ENCODE measurements around the gene TAF5L.

The TAF5L gene

DNA sequence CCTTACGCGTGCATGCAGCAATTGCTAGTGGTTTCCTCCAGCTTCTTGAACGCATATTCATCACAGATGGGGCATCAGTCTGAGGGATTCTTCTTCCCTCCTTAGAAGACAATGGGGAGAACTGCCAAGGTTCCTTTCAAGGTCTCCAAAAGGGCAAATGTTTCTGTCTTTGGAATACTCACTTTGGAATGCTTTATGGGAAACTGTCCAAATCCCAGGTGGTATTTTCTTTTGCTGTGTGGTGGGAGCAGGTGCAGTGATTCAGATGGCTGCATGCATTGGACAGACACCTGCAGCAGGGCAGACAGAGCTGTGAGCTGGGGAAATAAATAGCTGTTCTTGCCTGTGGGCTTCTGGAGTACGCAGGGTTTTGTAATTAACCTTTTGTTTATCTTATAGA is 40.7 kb upstream of the TAF5L start:
- no peak overlapping the region for H3K4me3 ChIP-seq (ENCODE audit: low read depth, low read length)
- DNase-seq (ENCODE audit: low read depth) = no peak
- TF ChIP-seq, protein P1, sequence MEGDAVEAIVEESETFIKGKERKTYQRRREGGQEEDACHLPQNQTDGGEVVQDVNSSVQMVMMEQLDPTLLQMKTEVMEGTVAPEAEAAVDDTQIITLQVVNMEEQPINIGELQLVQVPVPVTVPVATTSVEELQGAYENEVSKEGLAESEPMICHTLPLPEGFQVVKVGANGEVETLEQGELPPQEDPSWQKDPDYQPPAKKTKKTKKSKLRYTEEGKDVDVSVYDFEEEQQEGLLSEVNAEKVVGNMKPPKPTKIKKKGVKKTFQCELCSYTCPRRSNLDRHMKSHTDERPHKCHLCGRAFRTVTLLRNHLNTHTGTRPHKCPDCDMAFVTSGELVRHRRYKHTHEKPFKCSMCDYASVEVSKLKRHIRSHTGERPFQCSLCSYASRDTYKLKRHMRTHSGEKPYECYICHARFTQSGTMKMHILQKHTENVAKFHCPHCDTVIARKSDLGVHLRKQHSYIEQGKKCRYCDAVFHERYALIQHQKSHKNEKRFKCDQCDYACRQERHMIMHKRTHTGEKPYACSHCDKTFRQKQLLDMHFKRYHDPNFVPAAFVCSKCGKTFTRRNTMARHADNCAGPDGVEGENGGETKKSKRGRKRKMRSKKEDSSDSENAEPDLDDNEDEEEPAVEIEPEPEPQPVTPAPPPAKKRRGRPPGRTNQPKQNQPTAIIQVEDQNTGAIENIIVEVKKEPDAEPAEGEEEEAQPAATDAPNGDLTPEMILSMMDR (IDR thresholded peaks at IDR 0.05; ENCODE audit: control insufficient read depth, extremely low read depth, insufficient read depth) = no peak

DNA sequence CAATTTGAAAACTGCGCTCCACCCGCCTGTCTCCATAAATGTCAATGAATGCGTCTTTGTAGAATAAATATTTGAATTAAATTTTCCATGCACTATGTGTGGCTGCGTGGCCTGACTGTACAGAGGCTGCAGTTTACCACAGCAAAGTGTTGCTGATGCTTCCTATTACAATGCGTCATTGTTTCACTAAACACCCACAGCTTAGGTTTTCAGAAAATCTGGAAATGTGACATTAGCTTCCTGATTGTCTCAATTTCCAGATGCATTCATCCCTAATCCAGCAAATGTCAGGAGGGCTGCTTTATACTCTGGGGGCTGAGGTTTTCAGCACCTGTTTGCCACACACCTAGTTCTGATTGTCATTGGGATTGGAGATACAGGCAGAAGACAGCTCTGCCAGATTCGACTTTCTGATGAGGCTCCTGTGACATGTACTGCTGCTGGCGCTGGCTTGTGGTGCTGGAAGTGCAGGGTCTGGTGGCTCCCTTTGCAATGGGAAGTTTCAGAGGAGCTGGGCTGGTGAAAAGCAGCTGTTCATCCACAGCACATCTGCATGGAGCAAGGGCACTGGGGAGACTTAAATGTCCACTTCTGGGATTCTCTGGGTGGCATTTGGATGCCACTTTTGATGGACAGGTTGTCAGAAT is 40.1 kb upstream of the TAF5L start:
- DNase-seq (ENCODE audit: low read depth) = no peak
- H3K4me3 ChIP-seq (ENCODE audit: low read depth, low read length) = no peak overlapping the region
- TF ChIP-seq, protein P1 (IDR thresholded peaks at IDR 0.05; ENCODE audit: control insufficient read depth, extremely low read depth, insufficient read depth) = no peak

DNA sequence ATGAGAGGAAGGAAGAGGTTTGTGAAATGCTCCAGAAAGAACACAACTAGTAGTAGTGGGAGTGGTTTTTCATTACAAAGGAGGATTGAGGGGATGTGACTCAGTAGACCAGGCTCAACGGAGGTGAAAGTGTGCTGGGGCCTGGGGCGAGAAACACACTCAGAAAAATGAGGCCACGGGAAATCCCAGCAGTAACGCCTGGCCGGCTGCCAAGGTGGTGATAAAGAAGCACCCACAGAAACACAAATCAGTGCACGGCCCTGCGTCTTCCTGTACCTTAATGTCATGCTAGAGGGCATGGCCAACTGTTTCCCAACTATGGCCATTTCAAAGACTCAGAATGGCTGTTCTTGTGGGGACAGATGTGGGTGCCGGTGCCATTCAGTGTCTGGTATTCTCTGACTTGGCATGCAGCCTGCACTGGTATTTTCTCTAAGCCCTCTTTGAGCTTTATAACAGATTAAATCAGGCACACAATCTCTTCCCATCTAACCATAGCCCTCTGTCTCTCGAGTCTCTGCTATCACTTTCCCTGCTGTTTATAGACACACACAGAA is 38.3 kb upstream of the TAF5L start:
- TF ChIP-seq, protein P1 (IDR thresholded peaks at IDR 0.05; ENCODE audit: control insufficient read depth, extremely low read depth, insufficient read depth) = no peak
- H3K4me3 ChIP-seq (ENCODE audit: low read depth, low read length) = no peak overlapping the region
- DNase-seq (ENCODE audit: low read depth) = no peak

DNA sequence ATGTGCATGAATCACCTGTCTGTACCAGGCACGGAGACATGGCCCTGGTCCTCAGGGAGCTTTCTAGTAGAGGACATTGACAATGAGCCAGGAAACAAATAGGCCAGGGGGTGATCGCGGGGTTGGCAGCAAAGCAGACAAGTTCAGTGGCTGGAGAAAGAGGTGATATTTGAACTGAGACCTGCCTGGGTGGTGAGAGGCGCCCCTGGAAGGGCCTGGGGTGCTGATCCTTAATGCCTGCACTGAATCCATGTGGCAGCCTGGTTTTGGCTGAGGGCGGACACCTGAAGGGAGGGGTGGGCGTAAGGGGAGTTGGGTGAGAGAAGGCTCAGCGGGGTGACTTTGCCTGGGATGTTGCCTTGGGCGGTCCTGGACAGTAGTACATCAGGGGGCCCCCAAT is 36.0 kb upstream of the TAF5L start:
- TF ChIP-seq, protein P1 (IDR thresholded peaks at IDR 0.05; ENCODE audit: control insufficient read depth, extremely low read depth, insufficient read depth) = no peak
- no peak overlapping the region for H3K4me3 ChIP-seq (ENCODE audit: low read depth, low read length)
- DNase-seq (ENCODE audit: low read depth) = no peak

DNA sequence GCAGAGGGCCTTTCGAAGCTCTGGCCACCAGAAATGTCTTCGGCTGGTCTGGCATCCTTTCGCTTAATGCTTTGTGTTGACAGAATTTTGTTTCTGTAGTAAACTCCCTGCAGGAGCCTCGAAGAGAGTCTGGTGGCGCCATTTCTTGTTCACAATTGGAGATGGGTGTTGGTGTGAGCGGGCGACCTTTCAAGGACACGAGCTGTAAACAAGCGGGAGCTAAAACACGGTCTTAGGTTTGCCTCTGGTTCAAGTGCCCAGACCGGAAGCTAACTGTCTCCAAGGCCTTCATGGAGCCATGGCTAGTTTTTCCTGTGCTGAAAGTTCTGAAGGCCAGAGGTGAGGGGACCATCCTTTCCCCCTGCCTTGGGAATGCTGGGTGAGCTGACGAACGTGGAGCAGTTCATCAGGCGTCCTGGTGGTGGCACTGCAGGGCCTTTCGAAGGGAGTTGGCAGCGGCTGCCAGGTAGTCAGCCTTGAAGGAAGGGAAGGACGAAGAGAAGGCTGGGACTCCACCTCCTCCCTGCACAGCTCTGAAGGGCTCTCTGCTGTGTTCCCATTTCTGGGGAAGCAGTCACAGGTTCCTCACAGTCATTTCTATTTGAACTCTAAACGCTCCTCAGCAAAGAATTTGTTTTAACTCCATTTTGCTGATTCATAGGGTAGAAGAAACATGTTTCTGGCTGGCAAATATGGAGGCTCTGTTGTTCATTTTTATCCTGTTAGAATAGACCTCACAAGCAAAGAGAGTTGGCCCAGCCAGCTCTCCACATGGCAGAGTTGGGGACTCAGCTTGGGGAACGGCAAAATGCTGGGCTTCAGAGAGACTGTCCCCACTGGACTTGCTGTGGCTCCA is 35.3 kb upstream of the TAF5L start:
- TF ChIP-seq, protein P1 (IDR thresholded peaks at IDR 0.05; ENCODE audit: control insufficient read depth, extremely low read depth, insufficient read depth) = peak; percentile 97
- no peak overlapping the region for H3K4me3 ChIP-seq (ENCODE audit: low read depth, low read length)
- DNase-seq (ENCODE audit: low read depth) = peak; percentile 34

DNA sequence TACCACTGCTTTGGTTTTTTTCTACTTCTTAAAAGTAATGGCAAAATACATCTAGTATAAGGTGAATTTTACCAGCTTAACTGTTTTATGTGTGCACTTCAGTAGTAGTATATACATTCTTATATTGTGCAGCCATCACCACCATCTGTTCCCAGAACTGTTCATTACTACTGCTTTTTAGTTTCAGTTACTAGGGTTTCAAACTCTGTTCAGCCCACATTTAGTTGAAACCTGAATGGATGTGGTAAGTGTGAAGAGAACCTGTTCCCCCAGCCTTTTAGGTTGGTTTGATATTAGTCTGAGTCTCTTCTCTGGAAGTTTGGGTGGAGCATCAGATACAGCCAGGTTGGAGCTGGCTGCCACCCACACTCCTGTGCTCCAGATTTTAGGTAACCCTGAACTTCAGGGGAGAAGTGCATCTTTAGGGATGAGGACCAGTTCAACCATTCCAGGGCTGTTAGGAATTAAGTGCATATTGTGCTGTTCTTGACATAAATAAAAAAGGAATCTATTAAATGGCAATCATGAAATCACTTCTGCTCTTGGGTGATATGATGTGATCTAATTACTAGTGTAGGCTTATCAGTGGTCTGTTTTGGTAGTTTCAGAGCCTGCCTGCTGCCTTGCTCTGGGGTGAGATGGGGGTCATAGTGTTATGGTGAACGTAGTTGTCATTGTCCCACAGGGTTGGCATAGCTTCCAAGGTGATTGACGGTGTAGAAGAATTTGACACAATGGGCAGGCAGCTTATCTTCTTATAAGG is 32.3 kb upstream of the TAF5L start:
- TF ChIP-seq, protein P1 (IDR thresholded peaks at IDR 0.05; ENCODE audit: control insufficient read depth, extremely low read depth, insufficient read depth) = no peak
- H3K4me3 ChIP-seq (ENCODE audit: low read depth, low read length) = no peak overlapping the region
- no peak for DNase-seq (ENCODE audit: low read depth)
